C1 segment of cervical spinal cord (tissue), 14 donors: ENCODE results near the gene MRPL34.

ENCODE experiments used
- DNase-seq, 14 donors: peaks; one replicate each; lab custom pipeline; 2025; lab: John Stamatoyannopoulos, UW

MRPL34 gene

DNA sequence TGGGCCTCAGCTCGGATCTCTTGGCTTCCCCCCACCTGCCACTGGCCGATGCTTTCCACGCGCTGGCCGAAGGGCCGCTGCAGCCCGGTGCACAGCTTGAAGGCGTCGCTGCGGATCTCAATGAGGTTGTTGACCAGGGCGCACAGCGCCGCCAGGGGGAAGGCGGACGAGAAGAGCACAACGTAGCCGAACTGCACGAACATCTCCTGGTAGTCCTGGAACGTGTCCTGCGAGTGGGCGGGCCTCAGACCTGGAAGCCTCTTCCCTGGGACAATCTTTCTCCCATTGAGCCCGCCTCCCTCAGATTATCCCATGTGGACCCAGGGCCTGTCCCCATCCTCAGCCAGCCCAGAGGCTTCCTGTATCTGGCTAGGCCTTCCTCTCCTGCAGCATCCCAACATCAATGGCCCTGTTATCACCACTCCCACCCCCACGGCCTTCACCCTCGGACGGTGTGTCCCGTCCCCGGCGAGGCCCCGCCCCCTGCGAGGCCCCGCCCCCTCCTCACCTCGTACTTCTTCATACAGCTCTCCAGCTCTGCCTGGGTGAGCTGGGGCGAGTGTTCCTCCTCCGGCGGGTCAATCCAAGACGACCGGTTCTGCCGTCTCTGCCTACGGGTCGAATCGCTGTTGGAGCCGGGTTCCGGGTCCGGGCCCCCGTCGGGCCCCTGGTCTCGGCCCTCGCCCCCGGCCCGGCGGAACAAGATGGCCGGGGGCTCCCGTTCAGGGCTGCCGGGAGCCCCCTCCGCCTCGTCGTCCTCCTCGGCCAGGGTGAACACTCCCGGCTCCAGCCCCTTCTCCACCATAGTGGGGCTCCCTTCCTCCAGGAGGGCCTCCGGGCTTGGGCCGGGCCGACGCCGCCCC lies 22.2 kb downstream of the MRPL34 start:
- peak in 2 of 14 donors; percentile 15 to 31 for DNase-seq

GRCh38 chr19:17328517-17329365 lies 23.1 kb downstream of the MRPL34 start:
- DNase-seq = no peak

DNA sequence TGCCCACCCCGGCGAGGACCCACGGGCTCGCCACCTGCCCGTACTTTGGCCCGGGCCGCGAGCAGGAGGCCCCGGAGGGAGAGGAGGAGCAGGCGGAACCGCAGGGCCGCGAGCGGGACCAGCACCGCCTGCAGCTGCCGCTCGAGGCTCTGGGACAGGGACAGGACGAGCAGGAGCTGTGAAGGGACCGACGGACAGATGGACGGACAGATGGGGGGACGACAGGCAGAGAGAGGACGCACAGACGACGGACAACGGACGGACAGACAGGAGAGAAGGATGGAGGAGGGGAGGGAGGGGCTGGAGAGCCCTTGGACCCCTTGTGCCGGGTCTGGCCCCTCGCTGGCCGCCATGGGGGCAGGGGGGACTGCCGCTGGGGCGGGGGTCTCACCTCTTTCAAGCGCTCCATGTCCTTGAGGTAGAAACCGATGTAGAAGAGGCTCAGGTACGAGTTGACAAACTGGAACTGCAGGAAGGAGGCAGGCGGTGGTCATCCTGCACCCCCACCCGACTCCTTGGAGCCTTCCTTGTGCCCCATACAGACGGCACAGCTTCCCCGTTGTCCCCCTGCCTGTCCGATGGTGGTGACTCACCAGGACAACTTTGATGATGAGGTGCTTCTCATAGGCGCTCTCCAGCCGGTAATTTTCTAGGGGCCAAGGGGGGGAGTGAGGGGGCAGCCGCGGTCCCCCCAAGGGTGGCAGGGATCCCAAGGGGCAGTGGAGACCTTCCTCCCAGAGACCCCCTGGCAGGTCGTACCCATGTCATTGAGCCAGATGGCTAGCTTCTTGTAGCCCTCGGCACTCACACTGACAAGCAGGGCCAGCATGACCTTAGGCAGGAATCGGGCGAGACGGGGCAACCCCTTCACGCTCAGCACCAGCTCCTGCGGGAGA lies 23.9 kb downstream of the MRPL34 start:
- peak in 1 of 14 donors; percentile 19 for DNase-seq

DNA sequence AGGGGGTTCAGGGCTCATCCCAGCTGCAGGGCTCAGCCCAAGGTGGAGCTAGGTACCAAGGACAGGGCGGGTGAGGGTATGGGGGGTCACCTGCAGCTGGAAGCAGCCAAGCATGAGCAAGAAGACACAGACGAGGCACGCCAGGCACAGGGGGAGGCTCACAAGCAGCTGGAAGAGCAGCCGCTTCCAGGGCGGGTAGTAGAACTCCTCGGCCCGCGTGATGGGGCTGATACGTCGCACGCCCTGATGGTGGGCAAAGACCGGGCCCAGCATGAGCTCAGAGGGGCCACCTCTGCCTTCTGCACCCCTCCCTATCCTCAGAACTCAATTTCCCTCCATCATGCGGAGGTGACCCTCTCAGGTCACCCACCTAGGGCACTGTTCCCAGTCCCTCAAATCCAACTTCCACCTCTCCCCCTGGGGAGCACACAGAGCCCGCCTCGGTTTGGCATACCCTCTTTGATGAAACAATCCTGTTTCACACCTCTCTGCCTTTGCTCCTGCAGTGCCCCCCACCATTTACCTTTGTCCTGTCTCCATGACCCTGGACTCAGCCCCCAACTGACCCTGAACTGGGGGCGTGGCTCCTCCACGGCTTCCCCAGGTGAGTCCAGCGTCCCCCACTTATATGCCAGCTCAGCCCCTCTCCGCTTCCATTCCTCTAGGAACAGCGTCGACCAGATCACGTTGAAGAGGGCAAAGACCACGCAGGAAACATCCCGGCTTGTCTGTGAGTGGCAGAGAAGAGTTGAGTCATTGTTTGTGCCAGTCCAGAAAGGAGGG lies 24.8 kb downstream of the MRPL34 start:
- DNase-seq = no peak

DNA sequence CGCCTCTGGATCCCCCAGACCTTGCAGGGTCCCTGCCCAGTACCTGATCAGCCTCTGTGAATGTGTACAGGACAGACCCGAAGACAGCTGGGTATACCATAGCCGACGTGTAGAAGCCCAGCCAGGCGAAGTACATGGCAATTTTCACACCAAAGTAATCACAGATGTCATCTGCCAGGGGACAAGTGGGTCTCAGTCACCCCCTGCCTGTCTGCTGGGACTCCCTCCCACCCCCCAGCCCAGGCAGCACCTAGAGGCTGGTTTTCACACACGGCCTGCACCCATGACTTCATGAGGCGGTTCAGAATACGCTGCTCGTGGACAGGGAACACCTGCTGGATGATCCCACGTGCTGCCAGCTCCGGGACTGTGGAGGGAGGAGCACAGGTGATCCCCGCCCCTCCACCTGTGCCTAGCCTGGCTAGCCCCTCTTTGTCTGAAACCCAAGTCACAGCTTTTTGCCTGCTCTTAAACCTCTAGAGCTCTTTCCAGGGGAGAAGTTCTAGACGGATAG lies 25.4 kb downstream of the MRPL34 start:
- no peak for DNase-seq

GRCh38 chr19:17332360-17332676 lies 26.6 kb downstream of the MRPL34 start:
- no peak for DNase-seq

- peak in 1 of 14 donors; percentile 48 for DNase-seq
Measured at GRCh38 chr19:17332677-17333581, 27.3 kb downstream of the MRPL34 start.

- DNase-seq = peak in 2 of 14 donors; percentile 22 to 36
Measured at GRCh38 chr19:17333611-17334413, 28.1 kb downstream of the MRPL34 start.

DNA sequence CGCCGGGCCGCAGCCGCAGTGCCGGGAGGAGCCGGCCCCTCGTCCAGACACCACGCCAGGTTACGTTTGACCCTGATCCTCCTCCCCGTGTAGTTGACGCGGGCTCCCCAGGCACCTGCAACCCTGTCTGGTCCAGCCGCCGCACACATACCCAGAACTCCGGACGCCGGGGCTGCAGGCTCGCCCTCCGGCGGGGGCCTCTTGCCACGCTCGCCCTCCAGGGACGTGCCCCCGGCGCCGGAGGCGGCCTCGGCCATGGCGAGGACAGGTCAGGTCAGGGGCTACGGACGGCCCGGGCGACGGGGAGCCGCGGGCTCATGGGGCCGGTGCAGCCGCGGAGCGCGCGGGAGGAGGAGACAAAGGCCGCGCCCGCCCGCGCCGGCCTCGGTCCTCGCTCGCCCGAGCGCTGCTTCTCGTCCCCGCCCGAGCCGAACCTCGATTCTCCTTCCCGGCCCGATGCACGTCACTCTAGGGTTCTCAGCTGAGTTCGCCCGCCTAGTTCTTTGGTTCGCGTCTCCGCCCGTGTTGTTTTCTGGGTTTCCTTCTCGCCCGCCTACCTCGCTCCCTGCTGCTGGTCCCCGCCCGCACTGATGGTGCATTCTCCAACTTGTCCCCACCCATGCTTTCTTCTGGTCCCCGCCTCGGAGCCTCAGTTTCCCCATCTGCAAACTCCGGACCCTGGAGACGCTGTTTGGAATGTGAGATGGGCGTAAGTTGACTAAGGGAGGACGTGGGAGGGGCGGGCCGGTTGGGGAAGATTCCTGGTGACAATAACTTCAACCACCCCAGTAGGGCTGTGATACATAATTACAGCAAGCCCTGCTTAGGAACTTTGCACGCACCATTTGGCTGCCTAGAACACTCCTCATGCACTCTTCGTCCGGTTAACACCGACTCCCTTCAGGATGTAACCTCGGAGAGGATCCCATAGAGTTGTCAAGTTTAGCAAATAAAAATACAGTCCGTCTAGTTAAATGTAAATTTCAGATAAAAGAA lies 29.0 kb downstream of the MRPL34 start, which contains the start of gene ANO8:
ANO8 (minus strand) TSS at position 442 of the 996 bp plus-strand sequence; CDS start at position 257, 185 bp downstream.
- DNase-seq = peak; percentile 52 to 98 (median 88)

DNA sequence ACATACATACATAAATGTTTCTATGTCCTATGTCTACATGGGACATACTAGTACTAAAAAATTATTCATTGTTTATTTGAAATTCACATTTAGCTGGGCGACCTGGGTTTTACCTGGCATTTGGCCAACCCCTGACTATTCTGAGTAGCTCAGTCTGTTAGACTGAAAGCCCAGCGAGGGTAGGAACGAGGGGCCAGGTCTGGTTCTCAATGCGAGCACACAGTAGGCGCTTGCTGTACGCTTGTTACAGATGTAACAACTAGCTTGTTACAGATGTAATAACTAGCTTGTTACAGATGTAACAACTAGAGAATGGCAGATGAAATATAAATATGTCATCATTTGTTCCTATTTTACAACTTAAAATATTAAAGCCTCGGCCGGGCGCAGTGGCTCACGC lies 29.9 kb downstream of the MRPL34 start:
- DNase-seq = no peak

- DNase-seq = peak; percentile 42 to 100 (median 89)
Measured at GRCh38 chr19:17336872-17337674, 31.4 kb downstream of the MRPL34 start, which contains the start of gene GTPBP3. Gene GTPBP3, plus strand, starts transcription at chr19:17337553. Its CDS starts 59 bp downstream, at chr19:17337612.

DNA sequence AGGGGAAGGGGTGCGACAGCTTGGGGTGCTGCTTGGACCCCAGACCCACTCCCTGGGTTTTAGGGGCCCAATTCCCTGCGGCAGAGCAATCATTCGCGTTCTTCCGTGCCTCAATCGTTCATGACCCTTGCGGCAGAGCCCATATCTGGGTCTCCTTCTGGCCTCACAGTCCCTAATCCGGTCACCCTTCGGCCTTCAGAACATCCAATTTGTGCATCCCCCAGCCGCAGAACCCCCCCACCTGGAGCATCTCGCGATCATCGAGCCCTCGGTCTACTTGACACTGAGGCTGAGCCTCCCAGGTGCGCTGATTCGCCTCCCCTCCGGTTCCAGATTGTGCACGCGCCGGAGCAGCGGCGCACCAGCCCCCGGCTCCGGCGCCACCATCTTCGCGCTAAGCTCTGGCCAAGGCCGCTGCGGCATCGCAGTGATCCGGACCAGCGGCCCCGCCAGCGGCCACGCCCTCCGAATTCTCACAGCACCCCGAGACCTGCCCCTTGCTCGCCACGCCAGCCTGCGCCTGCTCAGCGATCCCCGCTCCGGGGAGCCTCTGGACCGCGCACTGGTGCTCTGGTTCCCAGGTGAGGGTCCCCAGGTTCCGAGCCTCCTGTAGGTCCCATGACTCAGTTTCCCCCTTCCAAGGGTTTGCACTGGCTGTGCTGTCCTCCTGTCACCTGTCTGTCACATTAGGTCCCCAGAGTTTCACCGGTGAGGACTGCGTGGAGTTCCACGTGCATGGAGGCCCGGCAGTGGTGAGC lies 32.2 kb downstream of the MRPL34 start:
- DNase-seq = no peak

- DNase-seq = peak in 1 of 14 donors; percentile 9
Measured at GRCh38 chr19:17338433-17339078, 32.9 kb downstream of the MRPL34 start.

DNA sequence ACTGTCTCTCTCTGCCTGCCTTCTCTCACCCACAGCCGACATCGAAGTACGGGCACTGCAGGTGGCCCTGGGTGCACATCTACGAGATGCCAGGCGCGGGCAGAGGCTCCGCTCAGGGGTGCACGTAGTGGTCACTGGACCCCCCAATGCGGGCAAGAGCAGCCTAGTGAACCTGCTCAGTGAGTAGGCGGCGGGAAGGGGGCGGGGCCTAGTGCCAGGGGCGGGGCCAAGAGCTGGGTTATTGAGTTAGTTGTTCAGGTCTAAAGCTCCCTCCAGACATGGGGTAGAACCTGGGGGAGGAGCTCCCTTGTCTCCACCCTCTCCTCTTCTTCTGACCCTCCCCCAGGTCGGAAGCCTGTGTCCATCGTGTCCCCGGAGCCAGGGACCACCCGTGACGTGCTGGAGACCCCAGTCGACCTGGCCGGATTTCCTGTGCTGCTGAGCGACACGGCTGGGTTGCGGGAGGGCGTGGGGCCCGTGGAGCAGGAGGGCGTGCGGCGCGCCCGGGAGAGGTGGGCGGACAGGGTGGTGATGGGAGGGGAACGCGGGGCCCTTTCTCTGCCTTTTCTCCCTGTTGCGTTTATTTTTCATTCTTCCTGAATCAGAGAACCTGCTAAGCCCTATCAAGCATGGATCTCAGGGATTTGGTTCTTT lies 33.5 kb downstream of the MRPL34 start:
- no peak for DNase-seq
